Stimulated activated effector memory CD8-positive, alpha-beta T cell treated with anti-CD3 and anti-CD28 coated beads, Interleukin-12 subunit alpha, Interleukin-12 subunit beta, amount 100 ng/mL, for 72 hours (primary cell): ENCODE data around the gene PPM1L.

Experiments
- ATAC-seq: fragments of 150-1000 bp; cut with Tn5 transposase; 2 replicates; pipeline ENCODE4 v1.10.0; 2021
- DNase-seq, 2 donors: peaks; one replicate each; pipeline ENCODE4 v3.0.0; 2021 to 2022; ENCODE audit warnings: low spot score in 2 of 2
- H3K27ac Mint-ChIP-seq: one replicate; pipeline ENCODE4 v1.8.0; 2022; ENCODE audit warnings: mild to moderate bottlenecking, mixed read lengths
- H3K36me3 Mint-ChIP-seq: one replicate; pipeline ENCODE4 v1.8.0; 2022; ENCODE audit warnings: mild to moderate bottlenecking, mixed read lengths
- H3K4me1 Mint-ChIP-seq: one replicate; pipeline ENCODE4 v1.8.0; 2022; ENCODE audit warnings: mixed read lengths
- H3K4me3 Mint-ChIP-seq: one replicate; pipeline ENCODE4 v1.8.0; 2022; ENCODE audit warnings: mild to moderate bottlenecking, mixed read lengths
- H3K9me3 Mint-ChIP-seq: one replicate; pipeline ENCODE4 v1.8.0; 2022; ENCODE audit warnings: mixed read lengths

The PPM1L gene

DNA sequence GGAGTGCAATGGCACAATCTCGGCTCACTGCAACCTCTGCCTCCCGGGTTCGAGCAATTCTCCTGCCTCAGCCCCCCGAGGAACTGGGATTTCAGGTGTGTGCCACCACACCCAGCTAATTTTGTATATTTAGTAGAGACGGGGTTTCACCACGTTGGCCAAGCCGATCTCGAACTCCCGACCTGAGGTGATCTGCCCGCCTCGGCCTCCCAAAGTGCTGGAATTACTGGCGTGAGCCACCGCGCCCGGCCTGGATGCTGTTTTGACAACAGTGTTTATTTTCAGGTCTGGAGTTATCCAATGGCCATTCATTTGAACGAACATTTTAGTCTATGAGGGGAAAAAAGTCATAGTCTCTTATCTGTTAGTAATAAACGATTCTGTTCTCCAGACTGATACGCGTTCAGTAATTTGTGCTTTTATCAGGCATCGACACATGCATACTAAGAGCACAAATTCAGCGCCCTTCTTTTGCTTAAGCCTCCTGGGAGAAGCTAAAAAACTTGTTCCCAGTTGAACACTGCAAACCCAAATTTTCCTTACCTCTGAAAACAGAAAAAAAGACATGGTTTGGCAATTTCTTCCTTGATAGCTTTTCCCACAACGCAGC is 347.9 kb downstream of the PPM1L start:
- H3K4me3 Mint-ChIP-seq, result peak overlapping the region; percentile 43
- H3K9me3 Mint-ChIP-seq, result no peaks in the 10 kb centered on the region
- ATAC-seq (no peak), DNase-seq (no peak)
- no peaks in the 10 kb centered on the region for H3K36me3 Mint-ChIP-seq
- no peak overlapping the region for H3K27ac Mint-ChIP-seq
- peaks cover 12% of the 10 kb centered on the region for H3K4me1 Mint-ChIP-seq

DNA sequence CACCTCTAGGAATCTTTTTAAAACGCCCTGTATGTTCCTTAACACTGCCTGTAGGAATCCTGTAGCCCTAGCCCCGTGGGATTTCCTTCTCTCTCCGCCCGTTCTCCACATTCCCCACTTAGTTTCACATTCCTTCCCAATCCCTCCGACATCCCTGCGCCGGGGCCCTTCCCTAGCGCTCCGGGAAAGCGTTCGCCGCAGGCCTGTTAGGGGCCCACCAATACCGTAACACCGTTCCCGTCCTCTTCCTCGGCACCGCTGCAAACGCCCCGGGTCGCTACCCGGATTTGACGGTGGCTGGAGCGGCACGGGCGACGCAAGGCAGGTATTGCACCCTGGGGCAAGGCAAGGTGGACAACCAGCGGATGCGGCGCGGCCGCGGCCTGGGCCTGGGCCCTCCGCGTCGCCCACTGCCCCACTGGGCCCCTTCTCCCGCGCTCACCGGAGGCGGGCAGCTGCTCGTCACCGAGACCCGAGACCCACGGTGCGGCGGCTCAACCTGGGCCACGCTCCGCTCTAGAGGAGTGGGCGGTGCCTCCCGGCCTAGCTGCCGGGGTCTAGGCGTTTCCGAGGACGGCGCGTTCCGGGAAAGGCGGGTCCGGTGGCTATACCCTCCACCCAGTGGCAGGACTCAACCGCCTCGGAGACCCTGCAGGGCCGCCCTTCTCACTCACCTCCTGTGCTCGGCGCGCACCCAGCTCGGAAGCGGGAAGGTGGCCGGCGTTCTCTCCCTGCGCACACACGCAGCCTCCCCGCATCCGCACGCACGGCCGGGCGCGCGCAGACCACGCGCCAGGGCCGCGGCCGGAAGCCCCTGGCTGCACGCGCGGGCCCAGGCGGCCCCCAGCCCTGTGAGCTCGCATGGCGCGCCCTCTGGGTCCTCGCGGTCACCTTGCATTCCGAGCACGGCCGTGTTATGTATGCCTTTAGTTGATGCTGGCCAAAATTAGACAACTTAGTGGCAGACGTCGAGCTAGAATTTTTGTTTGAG is 348.8 kb downstream of the PPM1L start, which contains the start of gene B3GALNT1:
TSS of gene B3GALNT1 (minus strand) at position 789 of the 991 bp plus-strand sequence. CDS start 18,595 bp downstream, outside the sequence.
- DNase-seq (no peak), ATAC-seq (peak; percentile 66)
- no peaks in the 10 kb centered on the region for H3K9me3 Mint-ChIP-seq
- no peaks in the 10 kb centered on the region for H3K36me3 Mint-ChIP-seq
- H3K4me1 Mint-ChIP-seq, result peaks cover 12% of the 10 kb centered on the region
- H3K27ac Mint-ChIP-seq, result no peak within 1 kb of the TSS
- H3K4me3 Mint-ChIP-seq, result peak within 1 kb of the TSS; percentile 43

DNA sequence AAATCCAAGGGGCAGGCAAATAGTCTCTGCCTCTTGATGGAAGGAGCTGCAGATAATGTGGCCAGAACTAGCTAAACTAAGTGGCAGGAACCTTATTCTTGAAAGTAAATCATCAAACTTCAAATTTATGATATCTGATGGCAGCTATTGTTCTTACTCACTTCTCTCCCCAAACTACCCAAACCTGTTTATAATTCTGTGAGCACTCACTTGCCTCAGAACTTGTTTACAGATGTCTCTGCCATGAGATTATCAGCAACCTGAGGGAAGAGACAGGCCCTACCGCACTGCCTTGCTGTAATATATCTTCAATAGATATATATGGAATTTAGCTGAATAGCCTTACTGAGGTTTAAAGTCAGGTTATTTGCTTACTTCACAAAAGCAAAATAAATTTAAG is 351.3 kb downstream of the PPM1L start:
- DNase-seq (no peak), ATAC-seq (no peak)
- Mint-ChIP-seq H3K27ac (no peak overlapping the region), H3K9me3 (no peaks in the 10 kb centered on the region), H3K4me1 (peaks cover 12% of the 10 kb centered on the region), H3K4me3 (no peak overlapping the region), H3K36me3 (no peaks in the 10 kb centered on the region)

- Mint-ChIP-seq H3K9me3 (no peaks in the 10 kb centered on the region), H3K4me1 (peaks cover 12% of the 10 kb centered on the region), H3K4me3 (no peak overlapping the region), H3K27ac (no peak overlapping the region), H3K36me3 (no peaks in the 10 kb centered on the region)
- ATAC-seq (no peak), DNase-seq (no peak)
These were observed 352.8 kb downstream of the PPM1L start for GRCh38 chr3:161108840-161109239.

- H3K27ac Mint-ChIP-seq, result no peak overlapping the region
- DNase-seq (no peak), ATAC-seq (no peak)
- no peaks in the 10 kb centered on the region for H3K4me1 Mint-ChIP-seq
- no peak overlapping the region for H3K4me3 Mint-ChIP-seq
- no peaks in the 10 kb centered on the region for H3K36me3 Mint-ChIP-seq
- peaks cover 3% of the 10 kb centered on the region for H3K9me3 Mint-ChIP-seq
These were observed 361.6 kb downstream of the PPM1L start for GRCh38 chr3:161117646-161118045.

- Mint-ChIP-seq H3K4me1 (no peaks in the 10 kb centered on the region), H3K27ac (no peak overlapping the region), H3K36me3 (no peaks in the 10 kb centered on the region), H3K4me3 (no peak overlapping the region), H3K9me3 (peaks cover 5% of the 10 kb centered on the region)
- no peak for ATAC-seq
- no peak for DNase-seq
These were observed 370.5 kb downstream of the PPM1L start for GRCh38 chr3:161126495-161126894.
